ENCODE data around the gene GJA9.

GRCh38 chr1:38848071-38848470, 33.3 kb downstream of the GJA9 start:
- TF ChIP-seq RBBP5 (IDR thresholded peaks at IDR 0.05; ENCODE audit: borderline replicate concordance, low read depth, low read length) (no peak), SRF (IDR thresholded peaks at IDR 0.05; ENCODE audit: low read depth, low read length) (no peak), SP1 (IDR thresholded peaks at IDR 0.05; ENCODE audit: low read depth, low read length) (no peak), MAFK (IDR thresholded peaks at IDR 0.05; ENCODE audit: low read depth, low read length) (no peak), EP300 (IDR thresholded peaks at IDR 0.05; ENCODE audit: borderline replicate concordance in 1 of 2, low read depth in 2 of 2, low read length in 2 of 2) (no peak)
